HEK293 (cell line): Measurements from ENCODE around the gene ETHE1.
A peak's percentile ranks its signal among the peaks of the same experiment; 100 is the strongest.

Source experiments
- CTCF ChIA-PET: fragments of 350-600 bp; formaldehyde crosslinking; extraction: SDS; loops from one replicate; lab custom pipeline; 2021; ENCODE audit warnings: antibody characterized with exemption; lab: Yijun Ruan, JAX
- POLR2A ChIA-PET: fragments of 300-600 bp; formaldehyde crosslinking; extraction: SDS; loops from one replicate; lab custom pipeline; 2020; ENCODE audit warnings: antibody characterized with exemption, inconsistent platforms; lab: Yijun Ruan, JAX
- H3K27ac ChIP-seq: fragments of 200-500 bp; sonication (Bioruptor generic); 2 replicates; pipeline ENCODE4 v1.5.1; 2014; ENCODE audit warnings: low read depth, low read length, control low read depth, inconsistent platforms; ENCODE audit errors: extremely low read depth
- H3K36me3 ChIP-seq, 2 experiments: fragments of 200-500 bp in 1 of 2; sonication (Bioruptor generic) in 1 of 2; 1 replicate in 1 of 2; 2 replicates in 1 of 2; pipeline ENCODE4 v1.5.1; 2014 to 2017; ENCODE audit warnings: inconsistent platforms in 2 of 2, low read length in 2 of 2; ENCODE audit not compliant: control insufficient read depth in 2 of 2, insufficient read depth in 1 of 2
- H3K4me1 ChIP-seq: fragments of 200-500 bp; sonication (Bioruptor generic); 2 replicates; pipeline ENCODE4 v1.5.1; 2014; ENCODE audit warnings: mild to moderate bottlenecking, low read length, inconsistent platforms; ENCODE audit not compliant: control insufficient read depth, insufficient read depth
- H3K4me3 ChIP-seq: 2 replicates; pipeline ENCODE4 v1.5.1; 2011; ENCODE audit warnings: low read depth, mild to moderate bottlenecking, control low read depth, low read length, moderate library complexity
- H3K9me3 ChIP-seq: fragments of 200-500 bp; sonication (Bioruptor generic); 2 replicates; pipeline ENCODE4 v1.5.1; 2014; ENCODE audit warnings: low read depth, low read length, inconsistent platforms; ENCODE audit not compliant: control insufficient read depth, insufficient read depth
- GLIS1 ChIP-seq: fragments of 450-650 bp; formaldehyde crosslinking; IDR thresholded peaks from 2 replicates; pipeline ENCODE4 v1.5.1; 2016; ENCODE audit warnings: missing biosample characterization, missing genetic modification characterization
- KLF16 ChIP-seq: fragments of 450-650 bp; formaldehyde crosslinking; IDR thresholded peaks from 2 replicates; pipeline ENCODE4 v1.5.1; 2017; ENCODE audit warnings: missing biosample characterization, missing genetic modification characterization
- MEIS1 ChIP-seq: sonication (generic); formaldehyde crosslinking; IDR thresholded peaks from 2 replicates; pipeline ENCODE4 v1.8.1; 2022; ENCODE audit warnings: missing genetic modification reagents, mild to moderate bottlenecking, borderline replicate concordance
- PRDM10 ChIP-seq: fragments of 450-650 bp; formaldehyde crosslinking; IDR thresholded peaks from 2 replicates; pipeline ENCODE4 v1.5.1; 2016; ENCODE audit warnings: missing biosample characterization, missing genetic modification characterization
- YY1 ChIP-seq: fragments of 450-650 bp; formaldehyde crosslinking; IDR thresholded peaks from 2 replicates; pipeline ENCODE4 v1.5.1; 2018; ENCODE audit warnings: missing biosample characterization, missing genetic modification characterization
- ZBTB20 ChIP-seq: fragments of 450-650 bp; formaldehyde crosslinking; IDR thresholded peaks from 2 replicates; pipeline ENCODE4 v1.5.1; 2016; ENCODE audit warnings: missing biosample characterization, missing genetic modification characterization
- ZBTB21 ChIP-seq: fragments of 450-650 bp; formaldehyde crosslinking; IDR thresholded peaks from 2 replicates; pipeline ENCODE4 v1.5.1; 2017; ENCODE audit warnings: missing biosample characterization, missing genetic modification characterization
- ZBTB48 ChIP-seq: fragments of 450-650 bp; formaldehyde crosslinking; IDR thresholded peaks from 2 replicates; pipeline ENCODE4 v1.5.1; 2016; ENCODE audit warnings: missing biosample characterization, missing genetic modification characterization
- ZNF146 ChIP-seq: fragments of 450-650 bp; formaldehyde crosslinking; IDR thresholded peaks from 2 replicates; pipeline ENCODE4 v1.5.1; 2016; ENCODE audit warnings: missing biosample characterization, missing genetic modification characterization
- ZNF26 ChIP-seq: fragments of 450-650 bp; formaldehyde crosslinking; IDR thresholded peaks from 2 replicates; pipeline ENCODE4 v1.5.1; 2016; ENCODE audit warnings: missing biosample characterization, missing genetic modification characterization
- ZNF398 ChIP-seq: fragments of 450-650 bp; formaldehyde crosslinking; IDR thresholded peaks from 2 replicates; pipeline ENCODE4 v1.5.1; 2017; ENCODE audit warnings: missing biosample characterization, missing genetic modification characterization
- ZNF48 ChIP-seq: fragments of 450-650 bp; formaldehyde crosslinking; IDR thresholded peaks from 2 replicates; pipeline ENCODE4 v1.5.1; 2016; ENCODE audit warnings: missing biosample characterization, missing genetic modification characterization
- ZNF510 ChIP-seq: fragments of 450-650 bp; formaldehyde crosslinking; IDR thresholded peaks from 2 replicates; pipeline ENCODE4 v1.5.1; 2018; ENCODE audit warnings: mild to moderate bottlenecking, missing genetic modification characterization, missing biosample characterization; ENCODE audit not compliant: insufficient replicate concordance
- ZNF514 ChIP-seq: fragments of 450-650 bp; formaldehyde crosslinking; IDR thresholded peaks from 2 replicates; pipeline ENCODE4 v1.5.1; 2016; ENCODE audit warnings: missing biosample characterization, missing genetic modification characterization
- ZNF530 ChIP-seq: fragments of 450-650 bp; formaldehyde crosslinking; IDR thresholded peaks from 2 replicates; pipeline ENCODE4 v1.5.1; 2016; ENCODE audit warnings: low read depth, missing biosample characterization, missing genetic modification characterization
- ZNF596 ChIP-seq: fragments of 450-650 bp; IDR thresholded peaks from 2 replicates; pipeline ENCODE4 v1.5.0; 2018; ENCODE audit warnings: missing biosample characterization, mild to moderate bottlenecking, missing genetic modification characterization, moderate library complexity
- ZNF677 ChIP-seq: fragments of 450-650 bp; IDR thresholded peaks from 2 replicates; pipeline ENCODE4 v1.5.0; 2018; ENCODE audit warnings: missing biosample characterization, mild to moderate bottlenecking, missing genetic modification characterization, moderate library complexity
- ZNF776 ChIP-seq: fragments of 450-650 bp; formaldehyde crosslinking; IDR thresholded peaks from 2 replicates; pipeline ENCODE4 v1.5.0; 2017; ENCODE audit warnings: missing biosample characterization, missing genetic modification characterization, borderline replicate concordance
- ZNF791 ChIP-seq: fragments of 450-650 bp; formaldehyde crosslinking; IDR thresholded peaks from 2 replicates; pipeline ENCODE4 v1.5.1; 2016; ENCODE audit warnings: missing biosample characterization, missing genetic modification characterization
- ZSCAN5A ChIP-seq: fragments of 450-650 bp; formaldehyde crosslinking; IDR thresholded peaks from 2 replicates; pipeline ENCODE4 v1.5.1; 2016; ENCODE audit warnings: missing biosample characterization, missing genetic modification characterization

The ETHE1 gene

GRCh38 chr19:43461303-43461702 is 65.7 kb downstream of the ETHE1 start:
- ChIA-PET POLR2A (interaction anchor here (0.6 to 1.7 kb wide), 2 partner anchors 35 to 43 kb away, joined by 4 to 7 read pairs; partner anchors contain the start of gene PHLDB3), CTCF (interaction anchor here (1.0 to 12.2 kb wide), 5 partner anchors 14 to 59 kb away, joined by 3 to 180 read pairs (median 12); no protein-coding TSS in a partner anchor)
- H3K9me3 ChIP-seq, result no peaks in the 10 kb centered on the region
- H3K4me1 ChIP-seq, result 0 out of 2 replicates have a peak, but pooled peaks cover 3% of the 10 kb centered on the region
- no peak overlapping the region for H3K4me3 ChIP-seq
- H3K36me3 ChIP-seq, result no peaks in the 10 kb centered on the region; a peak in 1 of 3 replicates
- no peak overlapping the region for H3K27ac ChIP-seq
- TF ChIP-seq ZNF776 (tag by site-specific recombination), result no peak
- no peak for TF ChIP-seq ZBTB21 (tag by site-specific recombination)
- no peak for TF ChIP-seq ZNF596 (tag by site-specific recombination)
- no peak for TF ChIP-seq KLF16
- TF ChIP-seq ZBTB20, result no peak
- TF ChIP-seq ZNF530 (tag by site-specific recombination), result no peak
- no peak for TF ChIP-seq ZNF677
- TF ChIP-seq ZSCAN5A, result no peak
- no peak for TF ChIP-seq ZNF791 (tag by site-specific recombination)
- no peak for TF ChIP-seq GLIS1 (tag by site-specific recombination)
- no peak for TF ChIP-seq ZNF48
- TF ChIP-seq ZNF514, result no peak
- TF ChIP-seq ZNF146, result no peak
- no peak for TF ChIP-seq MEIS1 (CRISPR knock-in tag)
- TF ChIP-seq ZNF510 (tag by site-specific recombination), result no peak
- no peak for TF ChIP-seq YY1 (tag by site-specific recombination)

GRCh38 chr19:43460362-43461016 is 66.5 kb downstream of the ETHE1 start:
- Histone ChIP-seq H3K27ac (no peak overlapping the region), H3K36me3 (no peaks in the 10 kb centered on the region; a peak in 1 of 3 replicates), H3K4me1 (peaks cover 5% of the 10 kb centered on the region; the same call in 1 of the 2 replicates), H3K4me3 (no peak overlapping the region), H3K9me3 (no peaks in the 10 kb centered on the region)
- no peak for TF ChIP-seq ZNF26
- TF ChIP-seq ZBTB48 (tag by site-specific recombination), result no peak
- TF ChIP-seq ZNF398 (tag by site-specific recombination), result no peak
- TF ChIP-seq PRDM10 (tag by site-specific recombination), result peak; percentile 94
- ChIA-PET CTCF (interaction anchor here (1.0 to 12.2 kb wide), 6 partner anchors 14 to 60 kb away, joined by 3 to 180 read pairs (median 8); no protein-coding TSS in a partner anchor), POLR2A (interaction anchor here (0.6 to 1.7 kb wide), 3 partner anchors 12 to 135 kb away, joined by 3 to 9 read pairs (median 7); partner anchors contain the start of genes IRGQ and PHLDB3)
